HepG2 (cell line): ENCODE results near the gene KIR3DL3. TPM values are rescaled to one million over a fixed set of nuclear protein-coding genes. Genes with fewer than 3 reads are reported as not detected.

Experiments used
- ATAC-seq: fragments of 200-7000 bp; cut with Tn5 transposase; 3 replicates; pipeline ENCODE4 v1.9.1; 2020; ENCODE audit warnings: mild to moderate bottlenecking, moderate library complexity
- BruUV-seq: library from RNA; stranded (reverse); fragments of 400-500 nt; replicated peaks from 2 replicates; lab custom pipeline; 2021; lab: Mats Ljungman, UMichigan
- CTCF ChIA-PET: fragments of 300-600 bp; formaldehyde crosslinking; extraction: SDS; loops from one replicate; lab custom pipeline; 2021; ENCODE audit warnings: low total read pairs, inconsistent platforms, low intra/inter-chr PET ratio; lab: Yijun Ruan, JAX
- POLR2A ChIA-PET: fragments of 350-600 bp; sonication (Branson Sonifier 250); formaldehyde crosslinking; loops from one replicate; lab custom pipeline; 2020; ENCODE audit warnings: antibody characterized with exemption, inconsistent platforms; lab: Yijun Ruan, JAX
- DNase-seq: peaks from one replicate; pipeline ENCODE4 v3.0.0-alpha.2; 2015; ENCODE audit warnings: low spot score
- FAIRE-seq: peaks from 3 replicates; lab custom pipeline; 2011; peaks lifted over from hg19 to GRCh38; lab: Jason Lieb, UNC
- H2AFZ ChIP-seq: one replicate; pipeline ENCODE4 v1.6.1; 2011; ENCODE audit warnings: low read length, inconsistent platforms
- H3K27ac ChIP-seq: fragments of 300-600 bp; 3 replicates; pipeline ENCODE4 v1.8.0; 2011; ENCODE audit warnings: mixed run types, mild to moderate bottlenecking, mixed read lengths, low read length, inconsistent platforms; ENCODE audit not compliant: insufficient read depth; ENCODE audit errors: extremely low read length
- H3K27me3 ChIP-seq, 2 experiments: fragments of 200-600 bp in 1 of 2; 2 replicates in 1 of 2; 3 replicates in 1 of 2; pipeline versions ENCODE4 v1.6.0 to v1.8.0; 2011; ENCODE audit warnings: low read length in 2 of 2, mild to moderate bottlenecking in 2 of 2, moderate library complexity in 2 of 2, inconsistent platforms in 1 of 2; ENCODE audit not compliant: insufficient read depth in 2 of 2, control insufficient read depth in 1 of 2
- H3K36me3 ChIP-seq, 2 experiments: fragments of 200-600 bp in 1 of 2; replicated peaks in 1 of 2; 2 replicates in 1 of 2; 3 replicates in 1 of 2; pipeline versions ENCODE4 v1.5.1 to v1.8.0; 2011; ENCODE audit warnings: low read length in 2 of 2, inconsistent platforms in 1 of 2; ENCODE audit not compliant: insufficient read depth in 2 of 2, control insufficient read depth in 1 of 2
- H3K4me1 ChIP-seq: 2 replicates; pipeline ENCODE4 v1.5.1; 2012; ENCODE audit warnings: low read length, inconsistent platforms; ENCODE audit not compliant: insufficient read depth
- H3K4me2 ChIP-seq: 2 replicates; pipeline ENCODE4 v1.6.0; 2011; ENCODE audit warnings: low read depth, low read length, inconsistent platforms
- H3K4me3 ChIP-seq, 3 experiments: fragments of 200-600 bp in 1 of 3; sonication (generic), shearing (Covaris generic) in 1 of 3; replicated peaks in 1 of 3; 2 replicates each; pipeline ENCODE4 v1.5.1; 2011 to 2016; ENCODE audit warnings: low read length in 3 of 3, inconsistent platforms in 2 of 3, low read depth in 2 of 3, mild to moderate bottlenecking in 2 of 3, control low read depth in 1 of 3, mixed read lengths in 1 of 3; ENCODE audit not compliant: insufficient read depth in 1 of 3
- H3K79me2 ChIP-seq: one replicate; pipeline ENCODE4 v1.6.1; 2011; ENCODE audit warnings: low read length, inconsistent platforms; ENCODE audit not compliant: insufficient read depth
- H3K9ac ChIP-seq: 2 replicates; pipeline ENCODE4 v1.6.0; 2011; ENCODE audit warnings: mild to moderate bottlenecking, low read depth, low read length, inconsistent platforms; ENCODE audit not compliant: insufficient read depth
- H3K9me3 ChIP-seq: 2 replicates; pipeline ENCODE4 v1.5.1; 2012; ENCODE audit warnings: mild to moderate bottlenecking, low read length
- H4K20me1 ChIP-seq: 2 replicates; pipeline ENCODE4 v1.6.0; 2011; ENCODE audit warnings: inconsistent platforms, mild to moderate bottlenecking, low read length, moderate library complexity; ENCODE audit not compliant: insufficient read depth
- FOXA1 ChIP-seq, 2 experiments: fragments of 450-650 bp in 1 of 2; sonication (generic) in 1 of 2; formaldehyde crosslinking in 1 of 2; IDR thresholded peaks; 2 replicates each; pipeline versions ENCODE4 v1.4.0 to v1.6.1; 2016 to 2020; ENCODE audit warnings: missing genetic modification reagents in 1 of 2
- GPN1 ChIP-seq: sonication (generic); formaldehyde crosslinking; IDR thresholded peaks from 2 replicates; pipeline ENCODE4 v1.5.1; 2020; ENCODE audit warnings: missing genetic modification reagents, borderline replicate concordance
- KIAA2018 ChIP-seq: sonication (generic); formaldehyde crosslinking; IDR thresholded peaks from 2 replicates; pipeline ENCODE4 v1.5.0; 2020; ENCODE audit warnings: mild to moderate bottlenecking, missing genetic modification reagents, borderline replicate concordance
- MBD4 ChIP-seq: IDR thresholded peaks from 2 replicates; pipeline ENCODE4 v1.6.1; 2012; ENCODE audit warnings: low read length, inconsistent platforms, borderline replicate concordance
- PLRG1 ChIP-seq: fragments of 450-650 bp; conservative IDR thresholded peaks from 2 replicates; pipeline ENCODE4 v1.6.1; 2016
- SIN3B ChIP-seq: fragments of 150-350 bp; IDR thresholded peaks from 2 replicates; pipeline ENCODE4 v1.6.1; 2014; ENCODE audit warnings: low read length
- TAF1 ChIP-seq: sonication (generic); formaldehyde crosslinking; IDR thresholded peaks from 2 replicates; pipeline ENCODE4 v1.4.0; 2020; ENCODE audit warnings: missing genetic modification reagents
- TRIM22 ChIP-seq: fragments of 450-650 bp; IDR thresholded peaks from 2 replicates; pipeline ENCODE4 v1.6.1; 2017
- TRIM24 ChIP-seq: sonication (generic); formaldehyde crosslinking; IDR thresholded peaks from 2 replicates; pipeline ENCODE4 v1.8.0; 2022; ENCODE audit warnings: mild to moderate bottlenecking, missing genetic modification reagents
- ZIK1 ChIP-seq: sonication (generic); formaldehyde crosslinking; IDR thresholded peaks from 2 replicates; pipeline ENCODE4 v1.5.0; 2020; ENCODE audit warnings: mild to moderate bottlenecking, low read depth, missing genetic modification reagents, borderline replicate concordance
- ZKSCAN1 ChIP-seq: fragments of 150-350 bp; IDR thresholded peaks from 2 replicates; pipeline ENCODE4 v1.6.1; 2014; ENCODE audit warnings: low read length
- ZNF205 ChIP-seq: IDR thresholded peaks from 2 replicates; pipeline ENCODE4 v1.6.1; 2018; ENCODE audit warnings: missing biosample characterization, missing genetic modification reagents
- ZNF275 ChIP-seq: sonication (generic); formaldehyde crosslinking; IDR thresholded peaks from 2 replicates; pipeline ENCODE4 v1.8.0; 2022; ENCODE audit warnings: missing genetic modification reagents, mild to moderate bottlenecking, inconsistent platforms, borderline replicate concordance
- ZNF550 ChIP-seq: sonication (generic); formaldehyde crosslinking; IDR thresholded peaks from 2 replicates; pipeline ENCODE4 v1.4.0; 2020; ENCODE audit warnings: mild to moderate bottlenecking, missing genetic modification reagents, borderline replicate concordance
- WGBS: methylation state at CpG from one replicate; pipeline ENCODE4 v1.1.6; 2017; ENCODE audit warnings: low lambda C conversion rate; 5-methylcytosine and 5-hydroxymethylcytosine counted together
- in situ Hi-C: cut with HindIII; loops from 2 replicates; pipeline ENCODE4 v1.10.0; 2017; ENCODE audit warnings: low pct_unique_long_range_greater_than_20kb; ENCODE audit not compliant: extremely low pct_ligation_motif_present
- intact Hi-C: fragments of 100-400 bp; cut with micrococcal nuclease; formaldehyde crosslinking; loops from one replicate; pipeline ENCODE4 v1.10.0; 2022; ENCODE audit not compliant: unreplicated experiment
- polyA plus RNA-seq, 8 experiments: library from polyadenylated mRNA; depleted of rRNA in 3 of 8; stranded (reverse) in 7 of 8; unstranded in 1 of 8; fragments of >200 nt; fragmentation: Illumina TruSeq in 4 of 8; extraction: Trizol in 4 of 8; gene quantifications; 2 replicates each; pipeline versions ENCODE4 v1.2.1 to v1.2.3, GENCODE V29; 2011 to 2016; ENCODE audit warnings: low read depth in 4 of 8, missing spikeins in 1 of 8, mixed read lengths in 1 of 8; ENCODE audit not compliant: insufficient read depth in 1 of 8
- total RNA-seq, 5 experiments: library from RNA; depleted of rRNA; stranded (reverse); fragments of >200 nt; fragmentation: Illumina TruSeq; extraction: Trizol; gene quantifications; 2 replicates each; pipeline ENCODE4 v1.2.3, GENCODE V29; 2016; ENCODE audit warnings: low read depth in 1 of 5

The KIR3DL3 gene
- total and polyA plus RNA-seq, 2 of the 13 experiments (the other 11 are each of a cell fraction or from before 2014, with no cell fraction given): not detected

GRCh38 chr19:54704928-54705327, 19.3 kb upstream of the KIR3DL3 start:
- Histone ChIP-seq H3K79me2 (no peaks in the 10 kb centered on the region), H3K4me1 (no peaks in the 10 kb centered on the region), H3K27ac (no peak overlapping the region), H3K9ac (no peak overlapping the region), H3K27me3 (peaks cover 0 to 6% of the 10 kb centered on the region in 2 experiments; a peak in 1 of 5 replicates), H2AFZ (no peak overlapping the region), H3K4me3 (no peak overlapping the region), H3K4me2 (no peak overlapping the region), H4K20me1 (no peaks in the 10 kb centered on the region), H3K9me3 (no peaks in the 10 kb centered on the region), H3K36me3 (no peaks in the 10 kb centered on the region)
- intact Hi-C loops (no loop called here), in situ Hi-C loops (no loop called here)
- ATAC-seq (no peak), FAIRE-seq (no peak), DNase-seq (no peak)
- ChIA-PET POLR2A (no interaction called here), CTCF (no interaction called here)
- TF ChIP-seq ZNF275 (CRISPR knock-in tag) (no peak), ZKSCAN1 (no peak), ZNF205 (no peak), TAF1 (CRISPR knock-in tag) (no peak), ZNF550 (no peak), PLRG1 (no peak), FOXA1 (IDR thresholded peaks at IDR 0.05) (no peak), FOXA1 (CRISPR knock-in tag; IDR thresholded peaks at IDR 0.05) (no peak), TRIM24 (CRISPR knock-in tag) (no peak), KIAA2018 (no peak), GPN1 (no peak), MBD4 (no peak), ZIK1 (no peak), TRIM22 (no peak), SIN3B (no peak)
- WGBS: 2% methylated on average over 7 of the region's 8 CpGs
- no TSS peak for BruUV-seq
